Measurements from ENCODE around the gene CERCAM.

- no peak for TF ChIP-seq SMC3 (conservative IDR thresholded peaks at IDR 0.05; ENCODE audit: poor library complexity)
- TF ChIP-seq CTCF (IDR thresholded peaks at IDR 0.05; ENCODE audit: poor library complexity, severe bottlenecking), result no peak
- TF ChIP-seq EZH2 (IDR thresholded peaks at IDR 0.05; ENCODE audit: borderline replicate concordance, insufficient read depth, low read length, poor library complexity, severe bottlenecking), result no peak
Observed at GRCh38 chr9:128481561-128481960, 60.9 kb downstream of the CERCAM start.
